HG02798 (cell line): ENCODE results near the gene PEAK1.

Source experiments
- ATAC-seq: cut with Tn5 transposase; IDR thresholded peaks from one replicate; pipeline ENCODE4 v1.9.1; 2021; ENCODE audit warnings: mild to moderate bottlenecking; ENCODE audit not compliant: unreplicated experiment, poor library complexity

PEAK1 gene

GRCh38 chr15:77107531-77108355, 312.2 kb downstream of the PEAK1 start:
- no peak for ATAC-seq

GRCh38 chr15:77107068-77107467, 312.8 kb downstream of the PEAK1 start:
- no peak for ATAC-seq

- ATAC-seq = no peak
Measured at GRCh38 chr15:77104155-77104554, 315.7 kb downstream of the PEAK1 start.

GRCh38 chr15:77099741-77100463, 320.0 kb downstream of the PEAK1 start:
- no peak for ATAC-seq

GRCh38 chr15:77098572-77098971, 321.3 kb downstream of the PEAK1 start:
- no peak for ATAC-seq

GRCh38 chr15:77097921-77098320, 322.0 kb downstream of the PEAK1 start:
- no peak for ATAC-seq

GRCh38 chr15:77097248-77097721, 322.6 kb downstream of the PEAK1 start:
- no peak for ATAC-seq

GRCh38 chr15:77096541-77096940, 323.4 kb downstream of the PEAK1 start:
- ATAC-seq = no peak

- no peak for ATAC-seq
Measured at GRCh38 chr15:77096138-77096537, 323.8 kb downstream of the PEAK1 start.

GRCh38 chr15:77094397-77095030, 325.4 kb downstream of the PEAK1 start:
- no peak for ATAC-seq

GRCh38 chr15:77093436-77093835, 326.5 kb downstream of the PEAK1 start:
- no peak for ATAC-seq

GRCh38 chr15:77091097-77091496, 328.8 kb downstream of the PEAK1 start:
- ATAC-seq = no peak

GRCh38 chr15:77087213-77087612, 332.7 kb downstream of the PEAK1 start:
- no peak for ATAC-seq

GRCh38 chr15:77085297-77085696, 334.6 kb downstream of the PEAK1 start:
- ATAC-seq = no peak

- ATAC-seq = no peak
Measured at GRCh38 chr15:77084436-77084835, 335.5 kb downstream of the PEAK1 start.

- ATAC-seq = peak; percentile 94
Measured at GRCh38 chr15:77083381-77084160, 336.3 kb downstream of the PEAK1 start.

GRCh38 chr15:77081971-77082370, 337.9 kb downstream of the PEAK1 start:
- ATAC-seq = no peak

- no peak for ATAC-seq
Measured at GRCh38 chr15:77076323-77076915, 343.5 kb downstream of the PEAK1 start.

- ATAC-seq = no peak
Measured at GRCh38 chr15:77075528-77075927, 344.4 kb downstream of the PEAK1 start.

GRCh38 chr15:77074350-77074749, 345.6 kb downstream of the PEAK1 start:
- no peak for ATAC-seq
